Prostate gland (tissue), 2 donors: ENCODE measurements around the gene STARD5. TPM values are rescaled to one million over a fixed set of nuclear protein-coding genes. Genes with fewer than 3 reads are reported as not detected.

ENCODE experiments used
- DNase-seq: peaks from one replicate; pipeline ENCODE4 v3.0.0-alpha.2; 2019; ENCODE audit warnings: low spot score
- H3K27ac ChIP-seq, 2 donors: fragments of 200-600 bp; sonication (generic); 2 replicates each; pipeline ENCODE4 v1.5.1; 2017 to 2019
- H3K27me3 ChIP-seq: fragments of 200-600 bp; sonication (generic); replicated peaks from 2 replicates; pipeline ENCODE4 v1.5.1; 2019; ENCODE audit not compliant: insufficient read depth
- H3K36me3 ChIP-seq, 2 donors: fragments of 200-600 bp; sonication (generic); 1 replicate in 1 of 2; 2 replicates in 1 of 2; pipeline versions ENCODE4 v1.5.1 to v1.8.1; 2017 to 2019
- H3K4me1 ChIP-seq: fragments of 200-600 bp; sonication (generic); replicated peaks from 2 replicates; pipeline ENCODE4 v1.5.1; 2019
- H3K4me3 ChIP-seq, 2 donors: fragments of 200-600 bp; sonication (generic); 2 replicates each; pipeline ENCODE4 v1.5.1; 2017 to 2019
- H3K9me3 ChIP-seq: fragments of 200-600 bp; sonication (generic); 2 replicates; pipeline ENCODE4 v1.5.1; 2017
- POLR2A ChIP-seq: fragments of 450-650 bp; IDR thresholded peaks from one replicate; pipeline ENCODE4 v1.6.1; 2016; ENCODE audit warnings: antibody characterized with exemption, mild to moderate bottlenecking
- POLR2AphosphoS5 ChIP-seq: sonication (generic); formaldehyde crosslinking; IDR thresholded peaks from one replicate; pipeline ENCODE4 v1.6.1; 2017; ENCODE audit warnings: antibody characterized with exemption
- WGBS: methylation state at CpG from one replicate; pipeline ENCODE4 v1.1.5; 2018; 5-methylcytosine and 5-hydroxymethylcytosine counted together
- intact Hi-C: fragments of 100-400 bp; cut with DNase I; formaldehyde crosslinking; loops from one replicate; pipeline ENCODE4 v1.14.2; 2022
- total RNA-seq, 2 donors: library from RNA; depleted of rRNA; stranded (reverse); fragments of >200 nt; gene quantifications; one replicate each; pipeline ENCODE4 v1.1.0, GENCODE V29; 2016
- TF ChIP-seq, protein P1 (sequence below), 4 experiments: fragments of 200-600 bp in 2 of 4; fragments of 450-650 bp in 2 of 4; sonication (generic) in 2 of 4; IDR thresholded peaks; 1 replicate in 3 of 4; 2 replicates in 1 of 4; pipeline ENCODE4 v1.5.1; 2016 to 2019; ENCODE audit warnings: antibody characterized with exemption in 4 of 4, mild to moderate bottlenecking in 2 of 4, moderate library complexity in 2 of 4

Gene STARD5
- total RNA-seq, 2 donors from 2014 or later, result 19.6 to 23.2 TPM

DNA sequence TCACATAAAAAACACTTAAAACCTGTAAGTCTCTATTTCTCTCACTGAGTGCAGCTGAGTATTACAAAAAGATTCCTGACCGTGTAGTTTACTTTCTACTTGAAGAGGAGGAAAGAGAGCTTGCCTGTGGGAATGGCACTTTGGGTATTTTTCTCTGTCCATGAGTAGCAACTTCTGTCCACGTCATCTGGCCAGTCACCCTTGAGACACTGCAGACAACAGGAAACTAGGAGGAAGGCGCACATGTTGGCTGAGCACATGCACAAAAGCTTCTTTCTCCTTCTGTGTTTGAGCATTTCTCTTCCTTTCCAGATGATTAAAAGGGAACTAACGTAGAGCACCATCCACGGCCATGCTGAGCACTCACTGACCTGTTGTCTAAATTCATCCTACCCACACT is 19.7 kb downstream of the STARD5 start:
- H3K4me3 ChIP-seq, result no peak overlapping the region
- DNase-seq, result no peak
- H3K27me3 ChIP-seq, result no peaks in the 10 kb centered on the region
- TF ChIP-seq POLR2A, result no peak
- TF ChIP-seq, protein P1, sequence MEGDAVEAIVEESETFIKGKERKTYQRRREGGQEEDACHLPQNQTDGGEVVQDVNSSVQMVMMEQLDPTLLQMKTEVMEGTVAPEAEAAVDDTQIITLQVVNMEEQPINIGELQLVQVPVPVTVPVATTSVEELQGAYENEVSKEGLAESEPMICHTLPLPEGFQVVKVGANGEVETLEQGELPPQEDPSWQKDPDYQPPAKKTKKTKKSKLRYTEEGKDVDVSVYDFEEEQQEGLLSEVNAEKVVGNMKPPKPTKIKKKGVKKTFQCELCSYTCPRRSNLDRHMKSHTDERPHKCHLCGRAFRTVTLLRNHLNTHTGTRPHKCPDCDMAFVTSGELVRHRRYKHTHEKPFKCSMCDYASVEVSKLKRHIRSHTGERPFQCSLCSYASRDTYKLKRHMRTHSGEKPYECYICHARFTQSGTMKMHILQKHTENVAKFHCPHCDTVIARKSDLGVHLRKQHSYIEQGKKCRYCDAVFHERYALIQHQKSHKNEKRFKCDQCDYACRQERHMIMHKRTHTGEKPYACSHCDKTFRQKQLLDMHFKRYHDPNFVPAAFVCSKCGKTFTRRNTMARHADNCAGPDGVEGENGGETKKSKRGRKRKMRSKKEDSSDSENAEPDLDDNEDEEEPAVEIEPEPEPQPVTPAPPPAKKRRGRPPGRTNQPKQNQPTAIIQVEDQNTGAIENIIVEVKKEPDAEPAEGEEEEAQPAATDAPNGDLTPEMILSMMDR (IDR thresholded peaks at IDR 0.05), result no peak
- H3K36me3 ChIP-seq, result no peaks in the 10 kb centered on the region
- H3K4me1 ChIP-seq, result peaks cover 3% of the 10 kb centered on the region
- H3K27ac ChIP-seq, result peak overlapping the region in 1 of 2 donors; percentile 34
- 47% methylated on average over 5 of the region's 5 CpGs for WGBS
- H3K9me3 ChIP-seq, result no peaks in the 10 kb centered on the region
- intact Hi-C loops, result no loop called here

DNA sequence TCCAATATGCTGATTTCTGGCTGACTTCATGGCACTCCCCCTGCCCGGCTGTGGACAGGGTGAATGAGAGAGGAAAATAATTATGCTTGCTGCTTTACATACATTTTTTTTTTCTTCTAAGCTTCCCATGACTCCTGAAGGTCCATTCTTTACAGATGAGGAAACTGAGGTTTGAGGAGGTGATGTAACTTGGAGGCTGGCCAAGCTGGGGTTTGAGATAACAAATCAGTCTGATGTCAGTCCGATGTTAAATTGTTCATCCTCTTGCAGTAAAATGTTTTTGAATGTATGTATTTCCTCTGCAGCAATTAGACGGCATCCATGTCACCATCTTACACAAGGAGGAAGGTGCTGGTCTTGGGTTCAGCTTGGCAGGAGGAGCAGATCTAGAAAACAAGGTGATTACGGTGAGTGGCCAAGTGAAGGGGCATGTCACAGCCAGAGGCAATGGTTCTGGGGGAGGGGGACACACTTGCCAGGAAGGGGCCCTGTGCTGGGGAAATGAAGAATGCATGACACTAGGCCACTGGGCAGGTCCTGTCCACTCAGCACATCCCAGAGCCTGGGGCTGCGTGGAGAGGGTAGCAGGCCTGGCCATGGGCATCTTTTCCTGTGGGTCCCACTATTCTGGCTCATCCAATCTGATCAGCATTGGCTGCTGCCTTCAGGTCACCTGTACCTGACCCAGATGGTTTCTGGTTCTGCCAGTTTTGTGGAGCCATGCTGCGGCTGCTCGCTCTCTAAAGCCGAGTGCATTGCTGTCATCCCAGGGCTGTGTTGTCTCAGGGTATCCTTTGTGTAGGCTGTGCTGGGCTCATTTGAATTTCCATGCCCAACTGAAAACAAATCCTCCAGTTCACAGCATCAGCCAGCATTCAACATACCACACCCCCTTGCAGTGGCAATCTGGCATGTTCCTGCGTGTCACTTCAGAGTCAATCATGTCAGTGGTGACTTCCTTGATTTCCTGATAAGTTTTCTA is 20.4 kb downstream of the STARD5 start:
- TF ChIP-seq, protein P1 (IDR thresholded peaks at IDR 0.05), result no peak
- peak; percentile 49 for TF ChIP-seq POLR2AphosphoS5
- H3K9me3 ChIP-seq, result no peaks in the 10 kb centered on the region
- H3K27me3 ChIP-seq, result no peaks in the 10 kb centered on the region
- peak; percentile 49 for DNase-seq
- peaks cover 3% of the 10 kb centered on the region for H3K4me1 ChIP-seq
- no peak overlapping the region for H3K4me3 ChIP-seq
- WGBS, result 63% methylated on average over 9 of the region's 9 CpGs
- H3K36me3 ChIP-seq, result no peaks in the 10 kb centered on the region
- H3K27ac ChIP-seq, result peak overlapping the region in 1 of 2 donors; percentile 34
- intact Hi-C loops, result no loop called here

DNA sequence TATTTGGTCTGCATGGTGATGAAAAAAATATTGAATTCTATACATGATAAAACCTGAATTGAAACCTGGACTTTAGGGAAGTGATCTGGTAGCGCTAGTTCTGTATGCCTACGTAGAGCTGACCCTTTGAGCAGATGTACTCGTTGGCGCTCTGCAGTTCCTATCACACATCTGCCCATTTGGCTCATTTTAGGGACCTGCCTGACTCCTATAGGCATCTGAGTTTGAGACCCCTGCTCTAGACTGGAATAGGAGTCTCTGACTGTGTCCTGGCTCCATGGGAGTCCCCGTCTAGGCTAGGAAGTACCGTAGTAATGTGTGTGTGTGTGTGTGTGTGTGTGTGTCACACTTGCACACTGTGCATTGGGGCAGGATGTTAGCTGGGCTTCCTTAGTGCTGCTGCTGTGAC is 21.2 kb downstream of the STARD5 start:
- TF ChIP-seq POLR2A, result no peak
- TF ChIP-seq, protein P1 (IDR thresholded peaks at IDR 0.05), result no peak
- Histone ChIP-seq H3K36me3 (no peaks in the 10 kb centered on the region), H3K4me1 (peaks cover 3% of the 10 kb centered on the region), H3K27ac (no peak overlapping the region), H3K27me3 (no peaks in the 10 kb centered on the region), H3K9me3 (no peaks in the 10 kb centered on the region), H3K4me3 (no peak overlapping the region)
- intact Hi-C loops, result no loop called here
- no peak for DNase-seq
- WGBS, result 82% methylated on average over 6 of the region's 6 CpGs

DNA sequence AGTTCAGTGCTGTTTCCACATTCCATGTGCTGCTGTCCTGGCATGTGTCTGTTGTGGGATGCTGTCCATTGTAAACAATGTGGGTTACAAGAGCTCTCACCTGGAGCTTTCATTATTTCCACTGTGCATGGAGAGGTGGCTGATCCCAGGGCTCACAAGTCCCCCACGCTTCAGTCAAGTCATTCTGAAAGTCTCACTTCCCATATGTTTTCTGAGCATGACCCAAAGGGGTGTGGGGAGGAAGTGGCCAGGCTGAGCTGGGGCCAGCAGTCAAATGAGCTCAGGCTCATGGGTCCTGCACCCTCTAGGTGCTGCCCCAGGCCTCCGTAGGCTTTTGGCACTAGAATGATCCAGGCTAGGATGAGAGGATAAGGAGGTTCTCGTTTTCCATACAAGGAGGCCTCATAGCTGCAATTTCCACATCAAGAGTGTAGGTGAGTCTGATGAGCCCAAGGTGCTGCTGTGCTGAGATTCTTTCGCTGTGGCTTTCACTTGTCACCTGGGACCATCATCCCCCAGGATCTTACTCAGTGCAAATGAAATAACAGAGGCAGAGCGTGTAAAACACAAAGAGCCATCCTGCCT is 22.0 kb downstream of the STARD5 start:
- Histone ChIP-seq H3K27ac (no peak overlapping the region), H3K4me1 (peaks cover 3% of the 10 kb centered on the region), H3K27me3 (no peaks in the 10 kb centered on the region), H3K9me3 (no peaks in the 10 kb centered on the region), H3K4me3 (no peak overlapping the region), H3K36me3 (no peaks in the 10 kb centered on the region)
- intact Hi-C loops, result no loop called here
- 74% methylated on average over 5 of the region's 5 CpGs for WGBS
- TF ChIP-seq POLR2A (no peak), POLR2AphosphoS5 (no peak)
- TF ChIP-seq, protein P1 (IDR thresholded peaks at IDR 0.05), result no peak
- DNase-seq, result no peak
